GM12865 (cell line): ENCODE measurements around the gene NT5E.

Experiments used
- DNase-seq: peaks from one replicate; pipeline ENCODE4 v3.0.0; 2010; ENCODE audit warnings: low read depth
- H3K4me3 ChIP-seq: 2 replicates; pipeline ENCODE4 v1.5.1; 2011; ENCODE audit warnings: mild to moderate bottlenecking, low read depth, low read length, control low read depth
- CTCF ChIP-seq: IDR thresholded peaks from 2 replicates; pipeline ENCODE4 v1.5.1; 2011; ENCODE audit warnings: low read length, control low read depth, low read depth, inconsistent platforms; ENCODE audit not compliant: insufficient read depth; ENCODE audit errors: missing control alignments

The NT5E gene

GRCh38 chr6:85482206-85482904, 32.5 kb downstream of the NT5E start:
- no peak for DNase-seq
- no peak overlapping the region for H3K4me3 ChIP-seq
- no peak for TF ChIP-seq CTCF

GRCh38 chr6:85482905-85483700, 33.2 kb downstream of the NT5E start:
- H3K4me3 ChIP-seq = no peak overlapping the region
- TF ChIP-seq CTCF = peak; percentile 98
- DNase-seq = peak; percentile 79

- TF ChIP-seq CTCF = no peak
- DNase-seq = no peak
- H3K4me3 ChIP-seq = no peak overlapping the region
These were observed 34.0 kb downstream of the NT5E start for GRCh38 chr6:85483846-85484245.

GRCh38 chr6:85484948-85485347, 35.1 kb downstream of the NT5E start:
- no peak for TF ChIP-seq CTCF
- no peak for DNase-seq
- H3K4me3 ChIP-seq = no peak overlapping the region

GRCh38 chr6:85490516-85491248, 40.8 kb downstream of the NT5E start:
- H3K4me3 ChIP-seq = no peak overlapping the region
- TF ChIP-seq CTCF = no peak
- DNase-seq = no peak

- TF ChIP-seq CTCF = no peak
- DNase-seq = no peak
- no peak overlapping the region for H3K4me3 ChIP-seq
These were observed 43.5 kb downstream of the NT5E start for GRCh38 chr6:85493389-85493788.
